Ishikawa (cell line): ENCODE results near the gene SOCS1.

Experiments
- CEBPB ChIP-seq: IDR thresholded peaks from 2 replicates; pipeline ENCODE4 v1.6.1; 2012
- CREB1 ChIP-seq: IDR thresholded peaks from 2 replicates; pipeline ENCODE4 v1.6.1; 2012; ENCODE audit warnings: low read depth
- EGR1 ChIP-seq: IDR thresholded peaks from 2 replicates; pipeline ENCODE4 v1.6.1; 2012
- EP300 ChIP-seq: IDR thresholded peaks from 2 replicates; pipeline ENCODE4 v1.6.1; 2012; ENCODE audit warnings: borderline replicate concordance
- FOXM1 ChIP-seq: IDR thresholded peaks from 2 replicates; pipeline ENCODE4 v1.6.1; 2012; ENCODE audit warnings: low read depth, borderline replicate concordance
- NFIC ChIP-seq: IDR thresholded peaks from 2 replicates; pipeline ENCODE4 v1.6.1; 2012
- RAD21 ChIP-seq: IDR thresholded peaks from 2 replicates; pipeline ENCODE4 v1.6.1; 2012; ENCODE audit warnings: low read depth
- TAF1 ChIP-seq: IDR thresholded peaks from 2 replicates; pipeline ENCODE4 v1.6.1; 2012; ENCODE audit warnings: low read depth, mild to moderate bottlenecking
- TCF12 ChIP-seq: IDR thresholded peaks from 2 replicates; pipeline ENCODE4 v1.6.1; 2012; ENCODE audit warnings: low read depth
- TEAD4 ChIP-seq: IDR thresholded peaks from 2 replicates; pipeline ENCODE4 v1.6.1; 2012
- YY1 ChIP-seq: IDR thresholded peaks from 2 replicates; pipeline ENCODE4 v1.6.1; 2012; ENCODE audit warnings: low read depth
- ZBTB7A ChIP-seq: IDR thresholded peaks from 2 replicates; pipeline ENCODE4 v1.6.1; 2012; ENCODE audit warnings: low read depth
- TF ChIP-seq, protein P1 (sequence below): IDR thresholded peaks from 2 replicates; pipeline ENCODE4 v1.6.1; 2012; ENCODE audit warnings: low read depth, mild to moderate bottlenecking
- TF ChIP-seq, protein P2 (sequence below): IDR thresholded peaks from 2 replicates; pipeline ENCODE4 v1.6.1; 2012
- TF ChIP-seq, protein P3 (sequence below): IDR thresholded peaks from 2 replicates; pipeline ENCODE4 v1.6.1; 2012

SOCS1 gene

DNA sequence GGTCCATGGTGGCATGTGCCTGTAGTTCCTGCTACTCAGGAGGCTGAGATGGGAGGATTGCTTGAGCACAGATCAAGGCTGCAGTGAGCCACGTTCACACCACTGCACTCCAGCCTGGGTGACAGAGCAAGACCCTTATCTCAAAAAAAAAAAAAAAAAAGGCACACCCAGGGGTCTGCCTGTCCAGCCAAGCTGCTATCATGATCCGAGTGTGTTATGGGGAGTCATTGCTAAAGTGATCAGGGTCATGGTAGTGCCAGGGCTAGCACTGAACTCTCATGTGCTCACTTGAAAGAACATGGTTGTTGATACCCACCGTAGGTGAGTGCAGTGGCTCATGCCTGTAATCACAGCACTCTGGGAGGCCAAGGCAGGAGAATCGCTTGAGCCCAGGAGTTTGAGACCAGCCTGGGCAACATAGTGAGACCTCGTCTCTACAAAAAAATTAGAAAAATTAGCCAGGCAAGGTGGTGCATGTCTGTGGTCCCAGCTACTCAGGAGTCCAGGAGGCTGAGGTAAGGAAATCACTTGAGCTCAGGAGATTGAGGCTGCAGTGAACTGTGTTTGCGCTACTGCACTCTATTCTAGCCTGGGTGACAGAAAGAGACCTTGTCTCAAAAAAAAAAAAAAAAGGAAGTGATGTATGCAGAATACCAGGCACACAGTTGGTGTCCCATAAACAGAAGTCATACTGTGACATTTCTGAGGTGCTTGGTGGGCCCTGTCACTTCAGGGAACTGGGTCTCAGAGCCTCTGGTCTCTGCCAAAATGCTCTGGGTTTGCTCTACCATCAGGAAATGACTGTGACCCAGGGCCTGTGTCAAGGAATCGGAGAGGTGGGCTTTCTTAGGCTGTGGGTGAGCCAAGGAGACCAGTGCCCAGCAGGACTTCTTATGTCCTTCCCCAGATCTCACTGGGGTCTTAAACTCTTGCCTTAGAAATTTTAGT is 23.0 kb upstream of the SOCS1 start:
- no peak for TF ChIP-seq YY1
- TF ChIP-seq, protein P1, sequence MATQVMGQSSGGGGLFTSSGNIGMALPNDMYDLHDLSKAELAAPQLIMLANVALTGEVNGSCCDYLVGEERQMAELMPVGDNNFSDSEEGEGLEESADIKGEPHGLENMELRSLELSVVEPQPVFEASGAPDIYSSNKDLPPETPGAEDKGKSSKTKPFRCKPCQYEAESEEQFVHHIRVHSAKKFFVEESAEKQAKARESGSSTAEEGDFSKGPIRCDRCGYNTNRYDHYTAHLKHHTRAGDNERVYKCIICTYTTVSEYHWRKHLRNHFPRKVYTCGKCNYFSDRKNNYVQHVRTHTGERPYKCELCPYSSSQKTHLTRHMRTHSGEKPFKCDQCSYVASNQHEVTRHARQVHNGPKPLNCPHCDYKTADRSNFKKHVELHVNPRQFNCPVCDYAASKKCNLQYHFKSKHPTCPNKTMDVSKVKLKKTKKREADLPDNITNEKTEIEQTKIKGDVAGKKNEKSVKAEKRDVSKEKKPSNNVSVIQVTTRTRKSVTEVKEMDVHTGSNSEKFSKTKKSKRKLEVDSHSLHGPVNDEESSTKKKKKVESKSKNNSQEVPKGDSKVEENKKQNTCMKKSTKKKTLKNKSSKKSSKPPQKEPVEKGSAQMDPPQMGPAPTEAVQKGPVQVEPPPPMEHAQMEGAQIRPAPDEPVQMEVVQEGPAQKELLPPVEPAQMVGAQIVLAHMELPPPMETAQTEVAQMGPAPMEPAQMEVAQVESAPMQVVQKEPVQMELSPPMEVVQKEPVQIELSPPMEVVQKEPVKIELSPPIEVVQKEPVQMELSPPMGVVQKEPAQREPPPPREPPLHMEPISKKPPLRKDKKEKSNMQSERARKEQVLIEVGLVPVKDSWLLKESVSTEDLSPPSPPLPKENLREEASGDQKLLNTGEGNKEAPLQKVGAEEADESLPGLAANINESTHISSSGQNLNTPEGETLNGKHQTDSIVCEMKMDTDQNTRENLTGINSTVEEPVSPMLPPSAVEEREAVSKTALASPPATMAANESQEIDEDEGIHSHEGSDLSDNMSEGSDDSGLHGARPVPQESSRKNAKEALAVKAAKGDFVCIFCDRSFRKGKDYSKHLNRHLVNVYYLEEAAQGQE: no peak
- no peak for TF ChIP-seq EP300
- no peak for TF ChIP-seq RAD21
- no peak for TF ChIP-seq NFIC
- no peak for TF ChIP-seq ZBTB7A
- TF ChIP-seq FOXM1: no peak
- no peak for TF ChIP-seq TCF12
- TF ChIP-seq CEBPB: no peak
- no peak for TF ChIP-seq EGR1
- TF ChIP-seq, protein P2, sequence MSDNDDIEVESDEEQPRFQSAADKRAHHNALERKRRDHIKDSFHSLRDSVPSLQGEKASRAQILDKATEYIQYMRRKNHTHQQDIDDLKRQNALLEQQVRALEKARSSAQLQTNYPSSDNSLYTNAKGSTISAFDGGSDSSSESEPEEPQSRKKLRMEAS: no peak
- no peak for TF ChIP-seq CREB1
- TF ChIP-seq, protein P3, sequence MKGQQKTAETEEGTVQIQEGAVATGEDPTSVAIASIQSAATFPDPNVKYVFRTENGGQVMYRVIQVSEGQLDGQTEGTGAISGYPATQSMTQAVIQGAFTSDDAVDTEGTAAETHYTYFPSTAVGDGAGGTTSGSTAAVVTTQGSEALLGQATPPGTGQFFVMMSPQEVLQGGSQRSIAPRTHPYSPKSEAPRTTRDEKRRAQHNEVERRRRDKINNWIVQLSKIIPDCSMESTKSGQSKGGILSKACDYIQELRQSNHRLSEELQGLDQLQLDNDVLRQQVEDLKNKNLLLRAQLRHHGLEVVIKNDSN: no peak
- TF ChIP-seq TEAD4: no peak
- no peak for TF ChIP-seq TAF1

DNA sequence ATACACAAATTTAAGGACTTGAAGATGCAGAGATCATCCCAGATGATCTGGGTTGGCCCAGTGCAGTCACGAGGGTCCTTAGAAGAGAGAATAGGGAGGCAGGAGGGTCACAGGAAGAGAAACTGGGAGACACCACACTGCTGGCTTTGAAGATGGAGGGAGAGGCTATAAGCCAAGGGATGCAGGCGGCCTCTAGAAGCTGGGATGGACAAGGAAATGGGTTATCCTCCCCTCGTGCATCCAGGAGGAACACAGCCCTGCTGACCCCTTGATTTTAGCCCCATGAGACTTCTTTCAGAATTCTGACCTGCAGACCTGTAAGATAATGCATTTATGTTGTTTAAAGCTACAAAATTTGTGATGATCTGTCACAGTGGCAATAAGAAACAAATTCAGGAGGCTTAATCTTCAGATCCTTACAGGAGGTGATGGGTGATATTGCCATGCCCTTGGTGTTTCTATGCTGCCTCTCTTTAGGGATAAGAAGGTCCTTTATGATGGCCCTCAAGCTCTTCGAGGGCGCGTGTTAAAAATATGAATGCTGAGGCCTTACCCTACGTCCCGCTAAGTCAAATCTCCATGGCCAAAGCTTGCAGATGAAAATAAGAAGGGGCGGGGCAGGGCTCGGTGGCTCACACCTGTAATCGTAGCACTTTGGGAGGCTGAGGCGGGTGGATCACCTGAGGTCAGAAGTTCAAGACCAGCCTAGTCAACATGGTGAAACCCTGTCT is 21.8 kb upstream of the SOCS1 start:
- TF ChIP-seq, protein P1: no peak
- TF ChIP-seq RAD21 (no peak), FOXM1 (no peak), YY1 (no peak)

DNA sequence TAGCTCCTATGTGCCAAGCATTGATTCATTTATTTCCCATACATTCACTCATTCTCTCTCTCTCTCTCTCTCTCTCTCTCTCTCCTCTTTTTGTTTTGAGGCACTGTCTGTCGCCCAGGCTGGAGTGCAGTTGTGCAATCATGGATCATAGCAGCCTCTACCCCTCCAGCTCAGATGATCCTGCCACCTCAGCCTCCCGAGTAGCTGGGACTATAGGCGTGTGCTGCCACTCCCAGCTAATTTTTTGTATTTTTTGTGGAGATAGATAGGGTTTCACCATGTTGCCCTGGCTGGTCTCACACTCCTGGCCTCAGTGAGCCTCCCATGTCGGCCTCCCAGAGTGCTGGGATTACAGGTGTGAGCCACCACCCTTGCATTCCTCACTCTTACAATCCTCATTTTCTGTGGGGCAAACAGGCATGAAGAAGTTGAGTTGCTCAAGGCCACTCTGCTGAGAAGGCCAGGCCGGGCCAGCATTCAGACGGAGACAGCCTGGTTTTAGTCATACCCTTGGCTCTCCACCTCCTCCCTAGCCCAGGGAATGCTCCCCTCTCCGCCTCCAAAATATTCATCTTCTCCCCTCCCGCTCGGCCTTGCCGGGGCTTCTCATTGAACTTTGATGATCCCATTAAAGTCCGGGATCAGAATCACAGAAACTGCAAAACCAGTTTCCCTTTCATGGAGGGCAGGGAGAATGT is 21.0 kb upstream of the SOCS1 start:
- TF ChIP-seq YY1: no peak
- no peak for TF ChIP-seq TEAD4
- no peak for TF ChIP-seq EGR1
- TF ChIP-seq CREB1: no peak
- TF ChIP-seq TCF12: no peak
- TF ChIP-seq RAD21: no peak
- TF ChIP-seq, protein P2: no peak
- TF ChIP-seq EP300: no peak
- TF ChIP-seq CEBPB: no peak
- no peak for TF ChIP-seq FOXM1
- TF ChIP-seq NFIC: no peak
- no peak for TF ChIP-seq ZBTB7A
- TF ChIP-seq, protein P3: no peak
- no peak for TF ChIP-seq TAF1
- TF ChIP-seq, protein P1: no peak
